HG02973 (cell line): ENCODE data around the gene TMEM185A.
"Not testable (repeated sequence)": the region's sequence is repeated elsewhere in the genome, so short reads cannot be mapped to it uniquely, and the experiment has no call there.

Experiments
- ATAC-seq: cut with Tn5 transposase; IDR thresholded peaks from one replicate; pipeline ENCODE4 v1.9.1; 2021; ENCODE audit warnings: moderate library complexity; ENCODE audit not compliant: unreplicated experiment

Gene TMEM185A

DNA sequence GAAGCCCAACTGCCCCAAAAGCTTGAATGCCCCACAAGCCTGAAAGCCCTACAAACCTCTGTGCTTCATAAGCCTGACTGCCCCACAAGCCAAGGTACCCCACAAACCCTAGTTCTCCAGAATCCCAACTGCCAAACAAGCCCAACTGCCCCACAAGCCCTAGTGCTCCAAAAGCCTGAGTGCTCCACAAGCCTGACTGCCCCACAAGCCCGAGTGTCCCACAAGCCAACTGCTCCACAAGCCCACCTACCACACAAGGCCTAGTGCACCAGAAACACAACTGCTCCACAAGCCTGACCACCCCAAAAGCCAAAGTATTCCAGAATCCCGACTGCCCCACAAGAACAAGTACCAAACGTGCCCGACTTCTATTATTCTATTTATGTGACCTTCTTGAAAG is 68.2 kb downstream of the TMEM185A start:
- no peak for ATAC-seq

DNA sequence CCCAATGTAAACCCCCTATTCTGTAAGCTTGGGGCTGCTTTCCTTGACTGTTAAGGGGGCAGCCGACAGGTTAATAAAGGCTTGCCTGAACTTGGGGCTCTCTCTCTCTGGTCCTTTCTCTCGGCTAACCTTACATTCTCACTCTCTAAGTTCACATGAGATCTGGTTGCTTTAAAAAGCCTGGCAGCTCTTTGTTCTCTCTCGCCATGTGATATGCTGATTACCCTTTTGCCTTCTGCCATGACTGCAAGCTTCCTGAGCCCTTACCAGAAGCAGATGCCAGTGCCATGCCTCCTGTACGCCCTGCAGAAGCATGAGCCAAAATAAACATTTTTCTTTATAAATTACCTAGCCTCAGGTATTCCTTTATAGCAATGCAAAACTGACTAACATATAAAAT is 76.3 kb downstream of the TMEM185A start:
- ATAC-seq = not testable (repeated sequence)

DNA sequence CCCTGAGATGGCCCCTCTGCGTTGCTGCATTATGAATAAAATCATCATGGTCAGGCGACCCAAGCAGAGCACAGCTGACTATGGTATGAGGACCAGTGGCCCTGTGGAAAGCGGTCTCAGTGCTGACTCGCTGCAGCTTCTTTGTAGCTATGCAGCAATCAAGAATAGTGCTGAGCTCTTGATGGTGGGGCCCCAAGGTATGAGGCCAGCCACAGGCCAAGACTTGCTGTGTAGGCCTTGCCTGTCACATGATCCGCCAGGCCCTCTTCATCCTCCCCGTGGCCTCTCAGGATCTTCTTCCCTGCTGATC is 79.7 kb downstream of the TMEM185A start:
- not testable (repeated sequence) for ATAC-seq

DNA sequence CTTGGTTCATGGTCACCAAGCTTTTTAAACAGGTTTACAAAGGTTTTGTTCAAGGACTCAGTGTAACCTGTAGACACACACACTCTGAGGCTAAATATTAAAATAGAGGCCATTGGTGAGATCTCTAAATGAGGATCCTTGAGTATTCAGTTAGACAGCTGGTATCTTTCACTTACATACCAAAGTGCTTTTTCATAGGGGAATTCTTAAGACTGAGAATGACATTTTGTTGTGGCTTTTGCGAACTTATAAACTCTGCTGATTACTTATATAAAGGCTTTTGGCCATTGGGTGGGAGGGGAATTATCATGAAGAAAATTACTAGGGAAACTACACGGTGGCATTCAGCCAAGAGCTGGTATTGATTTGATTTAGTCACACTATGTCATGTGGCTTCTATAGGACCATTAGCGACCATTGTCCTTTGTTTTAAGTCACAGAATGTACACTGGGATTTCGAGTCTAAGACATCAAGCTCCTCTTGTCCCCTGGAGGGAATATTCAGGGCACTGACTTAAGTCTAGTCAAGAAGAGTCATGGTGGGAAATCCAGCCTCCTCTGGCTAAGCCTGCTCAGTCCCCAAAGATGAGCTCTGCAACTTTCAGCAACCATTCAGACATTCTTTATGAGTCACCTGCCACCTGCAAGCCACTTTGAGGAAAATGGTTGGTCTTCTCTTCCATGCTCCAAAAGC is 80.2 kb downstream of the TMEM185A start:
- not testable (repeated sequence) for ATAC-seq

DNA sequence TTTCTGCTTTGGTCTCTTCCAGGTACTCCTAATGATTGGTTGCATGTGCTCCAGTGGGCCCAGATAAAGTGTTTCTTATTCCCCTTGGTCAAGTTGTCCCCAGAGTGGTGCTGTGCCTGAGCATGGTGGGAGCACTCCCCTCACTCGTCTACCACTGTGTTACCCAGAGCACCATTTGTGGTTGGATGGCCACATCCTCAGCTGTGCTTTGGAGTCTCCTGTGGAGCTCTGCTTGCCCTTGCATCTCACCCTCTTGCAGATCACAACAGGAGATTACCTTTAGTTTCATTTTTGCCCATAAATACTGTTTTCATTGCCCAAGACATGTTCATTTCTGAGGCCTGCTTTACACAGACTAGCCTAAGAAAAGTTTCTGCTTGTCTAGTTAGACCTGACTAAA is 81.1 kb downstream of the TMEM185A start:
- not testable (repeated sequence) for ATAC-seq

DNA sequence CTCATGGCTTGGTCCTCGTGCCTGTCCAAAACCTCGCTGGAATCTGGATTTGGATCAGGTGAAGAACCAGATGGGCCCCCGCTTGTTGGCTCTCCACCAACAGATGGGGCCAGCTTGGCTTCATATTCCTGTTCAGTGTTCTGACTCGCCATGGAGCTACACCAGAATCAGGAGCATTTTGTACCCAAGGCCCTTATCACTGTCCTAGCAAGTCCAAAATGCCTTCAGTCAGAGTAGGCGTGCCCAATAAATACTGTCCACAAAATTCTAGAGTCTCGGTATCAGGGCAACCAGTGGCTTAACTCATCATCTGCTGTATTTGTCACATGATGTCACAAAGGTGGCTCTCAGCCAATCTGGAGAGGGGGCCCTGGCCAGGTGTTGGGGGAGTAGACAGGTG is 81.9 kb downstream of the TMEM185A start, which contains the start of gene HSFX3:
HSFX3 (minus strand) TSS at position 224 of the 400 bp plus-strand sequence; CDS start at position 152, 72 bp downstream.
- ATAC-seq = not testable (repeated sequence)

DNA sequence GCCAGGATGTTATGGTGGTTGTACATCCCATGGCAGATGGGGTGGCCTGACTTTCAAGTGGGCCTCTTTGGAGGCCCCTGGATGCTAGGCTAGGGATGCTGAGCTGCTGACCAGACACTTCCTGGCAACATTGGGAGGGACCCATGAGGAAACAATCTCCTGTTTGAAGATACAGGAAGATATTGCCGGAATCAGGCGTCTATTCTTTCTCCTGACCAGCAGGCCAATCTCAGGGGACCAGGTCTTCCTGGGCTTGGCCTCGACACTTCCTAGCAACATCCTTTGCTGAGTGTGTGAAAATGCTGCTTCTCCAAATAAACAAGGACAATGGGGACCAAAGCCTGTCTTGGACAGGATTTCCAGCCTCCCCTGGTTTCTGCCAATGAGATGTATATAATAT is 83.8 kb downstream of the TMEM185A start:
- not testable (repeated sequence) for ATAC-seq

DNA sequence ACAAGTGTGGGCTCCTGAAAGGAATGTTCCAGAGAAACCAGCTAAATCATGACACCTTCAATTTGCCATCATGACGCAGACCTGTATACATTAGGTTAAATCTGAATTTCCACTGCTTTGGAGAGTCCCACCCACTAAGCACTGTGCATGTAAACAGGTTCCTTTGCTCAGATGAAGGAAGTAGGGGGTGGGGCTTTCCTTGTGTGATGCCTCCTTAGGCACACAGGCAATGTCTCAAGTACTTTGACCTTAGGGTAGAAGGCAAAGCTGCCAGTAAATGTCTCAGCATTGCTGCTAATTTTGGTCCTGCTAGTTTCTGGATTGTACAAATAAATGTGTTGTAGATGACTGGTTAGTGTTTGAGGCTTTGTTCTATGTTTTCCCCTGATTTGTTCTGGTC is 84.6 kb downstream of the TMEM185A start:
- not testable (repeated sequence) for ATAC-seq
